NCI-H1417 treated with DMSO at 0.1 percent for 48 hours (cell line): ENCODE results near the gene NR2C2.
"Not testable (repeated sequence)": the region's sequence is repeated elsewhere in the genome, so short reads cannot be mapped to it uniquely, and the experiment has no call there.

Source experiments
- DNase-seq: peaks from one replicate; lab custom pipeline; 2025; lab: John Stamatoyannopoulos, UW

NR2C2 gene

GRCh38 chr3:14947100-14947885 is at the start of gene NR2C2:
Gene NR2C2 (plus strand): TSS chr3:14947583. CDS start chr3:15003915, 56,332 bp downstream.
- peak; percentile 9 for DNase-seq

GRCh38 chr3:14898929-14899328 is 48.5 kb upstream of the NR2C2 start:
- DNase-seq = no peak

GRCh38 chr3:14899993-14900618 is 47.3 kb upstream of the NR2C2 start:
- DNase-seq = no peak

GRCh38 chr3:14900881-14901873 is 46.2 kb upstream of the NR2C2 start:
- DNase-seq = no peak

GRCh38 chr3:14902719-14903118 is 44.7 kb upstream of the NR2C2 start:
- DNase-seq = no peak

- not testable (repeated sequence) for DNase-seq
Observed at GRCh38 chr3:14903501-14903900, 43.9 kb upstream of the NR2C2 start.

GRCh38 chr3:14905055-14905657 is 42.2 kb upstream of the NR2C2 start:
- no peak for DNase-seq

GRCh38 chr3:14906355-14906971 is 40.9 kb upstream of the NR2C2 start:
- DNase-seq = no peak

GRCh38 chr3:14907043-14907966 is 40.1 kb upstream of the NR2C2 start:
- no peak for DNase-seq

- no peak for DNase-seq
Observed at GRCh38 chr3:14909250-14909649, 38.1 kb upstream of the NR2C2 start.

- DNase-seq = no peak
Observed at GRCh38 chr3:14911651-14912050, 35.7 kb upstream of the NR2C2 start.

GRCh38 chr3:14913071-14913925 is 34.1 kb upstream of the NR2C2 start:
- no peak for DNase-seq

GRCh38 chr3:14913926-14914778 is 33.2 kb upstream of the NR2C2 start:
- no peak for DNase-seq

GRCh38 chr3:14914779-14915117 is 32.6 kb upstream of the NR2C2 start:
- no peak for DNase-seq

GRCh38 chr3:14915636-14916222 is 31.7 kb upstream of the NR2C2 start:
- DNase-seq = no peak

GRCh38 chr3:14918356-14918860 is 29.0 kb upstream of the NR2C2 start:
- no peak for DNase-seq

GRCh38 chr3:14920536-14920935 is 26.8 kb upstream of the NR2C2 start:
- no peak for DNase-seq

GRCh38 chr3:14921034-14921616 is 26.3 kb upstream of the NR2C2 start:
- DNase-seq = no peak
